Cardiac muscle cell (in vitro differentiated cells and primary cell): ENCODE data around the gene DUSP16. TPM values are rescaled to one million over a fixed set of nuclear protein-coding genes. Genes with fewer than 3 reads are reported as not detected.

Experiments
- DNase-seq, 2 donors: peaks; one replicate each; pipeline versions ENCODE4 v3.0.0 to v3.0.0-alpha.2; 2010 to 2017; ENCODE audit warnings: low read depth in 1 of 2, low spot score in 1 of 2
- H3K27ac ChIP-seq: fragments of 200-600 bp; sonication (generic); 2 replicates; pipeline ENCODE4 v1.5.1; 2016
- H3K27me3 ChIP-seq: fragments of 200-600 bp; sonication (generic); 2 replicates; pipeline ENCODE4 v1.6.0; 2016; ENCODE audit warnings: control low read depth
- H3K36me3 ChIP-seq: fragments of 200-600 bp; sonication (generic); 2 replicates; pipeline ENCODE4 v1.5.1; 2016; ENCODE audit warnings: control low read depth
- H3K4me1 ChIP-seq: fragments of 200-600 bp; sonication (generic); 2 replicates; pipeline ENCODE4 v1.8.1; 2017; ENCODE audit warnings: low read depth, mild to moderate bottlenecking, mixed run types
- H3K4me3 ChIP-seq: fragments of 200-600 bp; sonication (generic); 2 replicates; pipeline ENCODE4 v1.5.1; 2016; ENCODE audit warnings: mild to moderate bottlenecking
- H3K9me3 ChIP-seq: fragments of 200-600 bp; sonication (generic); 2 replicates; pipeline ENCODE4 v1.5.1; 2017; ENCODE audit warnings: low read depth, mild to moderate bottlenecking, control low read depth
- polyA plus RNA-seq: library from polyadenylated mRNA; unstranded; fragments of >200 nt; fragmentation: Nextera tagmentation; extraction: Ambion mirVana; gene quantifications from 2 replicates; pipeline ENCODE4 v1.2.1, GENCODE V29; 2016
- total RNA-seq: library from RNA; depleted of rRNA; stranded (reverse); fragments of >200 nt; gene quantifications from 2 replicates; pipeline ENCODE4 v1.2.3, GENCODE V29; 2016
- TF ChIP-seq, protein P1 (sequence below): IDR thresholded peaks from 2 replicates; pipeline ENCODE4 v1.5.1; 2012; ENCODE audit warnings: low read depth, mild to moderate bottlenecking, low read length

DUSP16 gene
- total and polyA plus RNA-seq, 2 experiments from 2014 or later = 5.9 to 28.1 TPM

DNA sequence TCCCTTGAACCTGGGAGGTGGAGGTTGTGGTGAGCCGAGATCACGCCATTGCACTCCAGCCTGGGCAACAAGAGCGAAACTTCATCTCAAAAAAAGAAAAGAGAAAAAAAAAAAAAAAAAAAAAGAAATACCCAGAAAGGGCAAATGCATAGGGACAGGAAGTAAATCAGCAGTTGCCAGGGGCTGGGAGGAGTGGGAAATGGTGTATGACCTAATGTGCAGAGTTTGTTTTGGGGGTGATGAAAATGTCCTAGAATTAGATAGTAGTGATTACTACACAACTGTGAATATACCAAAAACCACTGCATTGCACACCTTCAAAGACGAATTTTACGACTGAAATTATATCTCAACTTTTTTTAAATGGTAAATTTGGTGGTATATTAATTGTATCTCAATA, 20.4 kb downstream of the DUSP16 start:
- TF ChIP-seq, protein P1, sequence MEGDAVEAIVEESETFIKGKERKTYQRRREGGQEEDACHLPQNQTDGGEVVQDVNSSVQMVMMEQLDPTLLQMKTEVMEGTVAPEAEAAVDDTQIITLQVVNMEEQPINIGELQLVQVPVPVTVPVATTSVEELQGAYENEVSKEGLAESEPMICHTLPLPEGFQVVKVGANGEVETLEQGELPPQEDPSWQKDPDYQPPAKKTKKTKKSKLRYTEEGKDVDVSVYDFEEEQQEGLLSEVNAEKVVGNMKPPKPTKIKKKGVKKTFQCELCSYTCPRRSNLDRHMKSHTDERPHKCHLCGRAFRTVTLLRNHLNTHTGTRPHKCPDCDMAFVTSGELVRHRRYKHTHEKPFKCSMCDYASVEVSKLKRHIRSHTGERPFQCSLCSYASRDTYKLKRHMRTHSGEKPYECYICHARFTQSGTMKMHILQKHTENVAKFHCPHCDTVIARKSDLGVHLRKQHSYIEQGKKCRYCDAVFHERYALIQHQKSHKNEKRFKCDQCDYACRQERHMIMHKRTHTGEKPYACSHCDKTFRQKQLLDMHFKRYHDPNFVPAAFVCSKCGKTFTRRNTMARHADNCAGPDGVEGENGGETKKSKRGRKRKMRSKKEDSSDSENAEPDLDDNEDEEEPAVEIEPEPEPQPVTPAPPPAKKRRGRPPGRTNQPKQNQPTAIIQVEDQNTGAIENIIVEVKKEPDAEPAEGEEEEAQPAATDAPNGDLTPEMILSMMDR = no peak

DNA sequence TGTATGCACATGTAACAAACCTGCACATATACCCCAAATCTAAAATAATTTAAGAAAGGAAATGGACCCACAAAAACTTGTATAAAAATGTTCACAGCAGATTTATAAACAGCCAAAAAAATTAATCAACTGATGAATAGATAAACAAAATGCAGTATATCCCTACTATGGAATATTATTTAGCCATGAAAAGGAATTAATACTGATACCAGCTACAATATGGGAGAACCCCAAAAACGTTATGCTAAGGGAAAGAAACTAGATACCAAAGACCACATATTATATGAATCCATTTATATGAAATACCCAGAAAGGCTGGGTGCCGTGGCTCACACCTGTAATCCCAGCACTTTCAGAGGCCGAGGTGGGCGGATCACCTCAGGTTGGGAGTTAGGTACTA, 20.9 kb downstream of the DUSP16 start:
- H3K27me3 ChIP-seq = no peaks in the 10 kb centered on the region
- H3K4me3 ChIP-seq = no peak overlapping the region
- H3K9me3 ChIP-seq = no peaks in the 10 kb centered on the region
- no peak overlapping the region for H3K27ac ChIP-seq
- TF ChIP-seq, protein P1 = no peak
- no peaks in the 10 kb centered on the region for H3K4me1 ChIP-seq
- no peak for DNase-seq
- H3K36me3 ChIP-seq = no peaks in the 10 kb centered on the region

More for the DNA sequence above, 20.4 kb downstream of the DUSP16 start:
- DNase-seq = no peak
- Histone ChIP-seq H3K4me3 (no peak overlapping the region), H3K27me3 (no peaks in the 10 kb centered on the region), H3K27ac (no peak overlapping the region), H3K4me1 (no peaks in the 10 kb centered on the region), H3K9me3 (no peaks in the 10 kb centered on the region), H3K36me3 (no peaks in the 10 kb centered on the region)

DNA sequence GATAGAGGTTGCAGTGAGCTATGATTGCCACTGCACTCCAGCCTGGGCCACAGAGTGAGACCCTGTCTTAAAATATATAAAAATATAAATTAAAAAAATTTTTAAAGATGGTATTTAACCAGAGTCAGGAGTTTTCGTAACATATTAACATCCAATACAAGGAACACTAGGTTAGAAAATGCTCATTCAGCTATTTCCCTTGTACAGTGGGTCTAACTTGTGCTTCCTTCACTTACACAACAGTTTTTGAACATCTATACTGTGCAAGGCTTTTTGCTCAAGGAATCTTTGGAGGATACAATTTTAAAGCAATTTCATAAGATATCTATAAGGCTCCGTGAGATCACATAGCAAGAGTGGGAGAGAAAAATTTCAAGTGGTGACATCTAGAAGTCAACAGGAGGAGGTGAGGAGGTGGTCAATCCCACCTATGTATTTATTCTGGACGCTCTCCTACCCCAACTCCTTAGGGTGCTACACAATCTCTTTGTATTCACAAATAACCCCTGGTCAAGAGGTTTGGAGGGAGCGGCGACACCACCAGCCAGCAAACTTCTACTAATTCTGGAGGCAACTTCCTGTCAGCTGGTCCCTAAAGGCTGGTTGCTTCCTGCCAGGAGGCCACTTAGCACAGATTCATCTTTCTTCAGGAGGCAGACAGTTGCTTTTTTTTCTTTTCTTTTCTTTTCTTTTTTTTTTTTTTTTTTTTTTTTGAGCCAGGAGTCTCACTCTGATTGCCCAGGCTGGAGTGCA, 22.2 kb downstream of the DUSP16 start:
- no peak overlapping the region for H3K27ac ChIP-seq
- no peak for DNase-seq
- H3K4me3 ChIP-seq = no peak overlapping the region
- no peaks in the 10 kb centered on the region for H3K36me3 ChIP-seq
- no peaks in the 10 kb centered on the region for H3K4me1 ChIP-seq
- H3K27me3 ChIP-seq = no peaks in the 10 kb centered on the region
- TF ChIP-seq, protein P1 = no peak
- no peaks in the 10 kb centered on the region for H3K9me3 ChIP-seq

GRCh38 chr12:12539028-12539810, 23.4 kb downstream of the DUSP16 start:
- H3K27ac ChIP-seq = no peak overlapping the region
- TF ChIP-seq, protein P1 = no peak
- peaks cover 11% of the 10 kb centered on the region for H3K4me1 ChIP-seq
- DNase-seq = no peak
- no peak overlapping the region for H3K4me3 ChIP-seq
- no peaks in the 10 kb centered on the region for H3K27me3 ChIP-seq
- no peaks in the 10 kb centered on the region for H3K36me3 ChIP-seq
- H3K9me3 ChIP-seq = no peaks in the 10 kb centered on the region

DNA sequence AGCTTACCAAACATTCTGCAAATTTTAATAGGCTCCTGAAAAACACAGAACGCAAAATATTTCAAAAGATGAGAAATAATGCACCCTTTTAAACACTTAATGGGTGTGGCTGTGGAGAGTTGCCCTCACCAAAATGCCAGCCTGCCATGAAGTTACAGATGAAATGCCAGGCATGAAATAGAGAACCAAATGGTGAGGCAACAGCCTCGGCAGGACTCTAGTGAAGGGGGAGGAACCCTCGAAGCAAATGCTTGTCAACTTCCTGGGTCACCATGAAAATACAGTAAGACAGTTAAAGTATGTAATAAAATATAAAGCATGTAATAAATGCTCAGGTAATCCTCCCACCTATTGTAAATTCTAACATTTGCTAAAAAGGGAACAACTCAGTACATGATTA, 24.1 kb downstream of the DUSP16 start:
- Histone ChIP-seq H3K27ac (no peak overlapping the region), H3K27me3 (no peaks in the 10 kb centered on the region), H3K36me3 (no peaks in the 10 kb centered on the region), H3K4me3 (no peak overlapping the region), H3K9me3 (no peaks in the 10 kb centered on the region), H3K4me1 (peaks cover 17% of the 10 kb centered on the region)
- DNase-seq = no peak
- TF ChIP-seq, protein P1 = no peak
